Measurements from ENCODE around the gene SLC7A10.

The SLC7A10 gene

DNA sequence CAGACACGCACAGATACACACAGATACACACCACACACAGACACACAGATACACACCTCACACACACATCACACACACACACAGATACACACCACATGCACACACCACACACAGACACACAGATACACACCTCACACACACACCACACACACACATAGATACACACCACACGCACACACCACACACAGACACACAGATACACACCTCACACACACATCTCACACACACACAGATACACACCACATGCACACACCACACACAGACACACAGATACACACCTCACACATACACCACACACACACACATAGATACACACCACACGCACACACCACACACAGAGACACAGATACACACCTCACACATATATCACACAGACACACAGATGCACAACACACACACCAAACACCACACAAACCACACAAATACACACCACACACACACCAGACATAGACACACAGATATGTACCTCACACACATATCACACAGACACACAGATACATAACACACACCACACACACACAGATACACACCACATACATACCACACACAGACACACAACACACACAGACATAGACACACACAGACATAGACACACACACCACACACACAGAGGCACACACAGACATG lies 24.2 kb upstream of the SLC7A10 start:
- no peak for DNase-seq (ENCODE audit: low read depth)
- H3K4me3 ChIP-seq (ENCODE audit: low read depth, low read length) = no peak overlapping the region
- TF ChIP-seq, protein P1, sequence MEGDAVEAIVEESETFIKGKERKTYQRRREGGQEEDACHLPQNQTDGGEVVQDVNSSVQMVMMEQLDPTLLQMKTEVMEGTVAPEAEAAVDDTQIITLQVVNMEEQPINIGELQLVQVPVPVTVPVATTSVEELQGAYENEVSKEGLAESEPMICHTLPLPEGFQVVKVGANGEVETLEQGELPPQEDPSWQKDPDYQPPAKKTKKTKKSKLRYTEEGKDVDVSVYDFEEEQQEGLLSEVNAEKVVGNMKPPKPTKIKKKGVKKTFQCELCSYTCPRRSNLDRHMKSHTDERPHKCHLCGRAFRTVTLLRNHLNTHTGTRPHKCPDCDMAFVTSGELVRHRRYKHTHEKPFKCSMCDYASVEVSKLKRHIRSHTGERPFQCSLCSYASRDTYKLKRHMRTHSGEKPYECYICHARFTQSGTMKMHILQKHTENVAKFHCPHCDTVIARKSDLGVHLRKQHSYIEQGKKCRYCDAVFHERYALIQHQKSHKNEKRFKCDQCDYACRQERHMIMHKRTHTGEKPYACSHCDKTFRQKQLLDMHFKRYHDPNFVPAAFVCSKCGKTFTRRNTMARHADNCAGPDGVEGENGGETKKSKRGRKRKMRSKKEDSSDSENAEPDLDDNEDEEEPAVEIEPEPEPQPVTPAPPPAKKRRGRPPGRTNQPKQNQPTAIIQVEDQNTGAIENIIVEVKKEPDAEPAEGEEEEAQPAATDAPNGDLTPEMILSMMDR (conservative IDR thresholded peaks at IDR 0.05; ENCODE audit: low read depth, low read length) = no peak

DNA sequence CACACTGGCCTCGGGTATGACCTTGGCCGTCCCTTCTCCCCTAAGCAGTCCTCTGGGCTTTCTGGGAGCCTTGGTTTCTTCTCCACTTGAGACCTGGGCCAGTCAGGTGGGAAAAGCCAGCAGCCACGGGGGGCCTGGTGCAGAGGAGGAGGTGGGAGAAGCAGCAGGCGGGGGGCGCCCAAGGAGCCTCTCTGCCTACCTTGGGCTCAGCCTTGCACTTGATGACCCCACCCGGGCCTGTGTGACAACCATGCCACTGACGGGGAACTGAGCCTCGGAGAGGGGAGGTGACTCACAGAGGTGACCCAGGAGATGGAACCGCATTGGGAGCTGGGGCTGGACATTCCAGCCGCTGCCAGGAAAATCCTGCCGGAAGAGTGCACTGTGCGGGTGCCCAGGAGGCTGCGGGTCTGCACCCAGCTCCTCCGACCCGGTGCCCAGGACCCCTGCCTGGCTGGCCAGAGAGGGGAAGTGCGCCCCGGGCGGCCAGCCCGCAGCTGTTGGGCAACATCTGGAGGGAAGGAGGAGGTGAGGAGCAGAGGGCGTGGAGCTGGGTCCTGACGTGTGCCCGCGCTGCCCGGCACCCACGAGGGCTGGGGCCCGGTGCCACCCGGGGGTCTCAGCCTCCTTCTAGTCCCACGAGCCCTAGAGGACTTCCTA lies 23.4 kb upstream of the SLC7A10 start:
- no peak for DNase-seq (ENCODE audit: low read depth)
- H3K4me3 ChIP-seq (ENCODE audit: low read depth, low read length) = no peak overlapping the region
- TF ChIP-seq, protein P1 (conservative IDR thresholded peaks at IDR 0.05; ENCODE audit: low read depth, low read length) = no peak

DNA sequence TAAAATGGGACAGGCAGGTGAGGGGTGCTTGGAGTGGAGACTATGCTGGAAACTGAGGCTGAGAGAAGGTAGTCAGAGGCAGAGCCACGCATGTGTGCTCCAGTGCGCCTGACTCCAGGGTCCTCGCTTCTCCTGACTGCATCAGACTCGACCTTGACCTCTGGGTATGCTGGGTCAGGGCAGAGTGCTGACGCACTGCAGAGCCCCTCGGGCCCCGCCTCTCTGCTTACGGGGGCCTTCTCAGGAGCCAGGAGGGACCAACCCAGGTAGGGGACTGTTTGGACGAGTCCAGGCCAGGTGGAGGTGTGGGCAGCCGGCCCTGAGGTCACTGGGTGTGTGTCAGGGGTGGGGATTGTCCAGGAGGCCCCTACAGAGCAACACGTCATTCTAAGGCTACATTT lies 22.9 kb upstream of the SLC7A10 start:
- no peak overlapping the region for H3K4me3 ChIP-seq (ENCODE audit: low read depth, low read length)
- TF ChIP-seq, protein P1 (conservative IDR thresholded peaks at IDR 0.05; ENCODE audit: low read depth, low read length) = no peak
- no peak for DNase-seq (ENCODE audit: low read depth)

GRCh38 chr19:33248104-33248503 lies 22.5 kb upstream of the SLC7A10 start:
- TF ChIP-seq, protein P1 (conservative IDR thresholded peaks at IDR 0.05; ENCODE audit: low read depth, low read length) = no peak
- no peak for DNase-seq (ENCODE audit: low read depth)
- H3K4me3 ChIP-seq (ENCODE audit: low read depth, low read length) = no peak overlapping the region

- DNase-seq (ENCODE audit: low read depth) = no peak
- TF ChIP-seq, protein P1 (conservative IDR thresholded peaks at IDR 0.05; ENCODE audit: low read depth, low read length) = no peak
- no peak overlapping the region for H3K4me3 ChIP-seq (ENCODE audit: low read depth, low read length)
These were observed 21.8 kb upstream of the SLC7A10 start for GRCh38 chr19:33247441-33247819.

- DNase-seq (ENCODE audit: low read depth) = no peak
- H3K4me3 ChIP-seq (ENCODE audit: low read depth, low read length) = no peak overlapping the region
- TF ChIP-seq, protein P1 (conservative IDR thresholded peaks at IDR 0.05; ENCODE audit: low read depth, low read length) = no peak
These were observed 21.2 kb upstream of the SLC7A10 start for GRCh38 chr19:33246709-33247440.
